ENCODE data around the gene SANBR.
"Not testable (repeated sequence)": the region's sequence is repeated elsewhere in the genome, so short reads cannot be mapped to it uniquely, and the experiment has no call there.

SANBR gene

DNA sequence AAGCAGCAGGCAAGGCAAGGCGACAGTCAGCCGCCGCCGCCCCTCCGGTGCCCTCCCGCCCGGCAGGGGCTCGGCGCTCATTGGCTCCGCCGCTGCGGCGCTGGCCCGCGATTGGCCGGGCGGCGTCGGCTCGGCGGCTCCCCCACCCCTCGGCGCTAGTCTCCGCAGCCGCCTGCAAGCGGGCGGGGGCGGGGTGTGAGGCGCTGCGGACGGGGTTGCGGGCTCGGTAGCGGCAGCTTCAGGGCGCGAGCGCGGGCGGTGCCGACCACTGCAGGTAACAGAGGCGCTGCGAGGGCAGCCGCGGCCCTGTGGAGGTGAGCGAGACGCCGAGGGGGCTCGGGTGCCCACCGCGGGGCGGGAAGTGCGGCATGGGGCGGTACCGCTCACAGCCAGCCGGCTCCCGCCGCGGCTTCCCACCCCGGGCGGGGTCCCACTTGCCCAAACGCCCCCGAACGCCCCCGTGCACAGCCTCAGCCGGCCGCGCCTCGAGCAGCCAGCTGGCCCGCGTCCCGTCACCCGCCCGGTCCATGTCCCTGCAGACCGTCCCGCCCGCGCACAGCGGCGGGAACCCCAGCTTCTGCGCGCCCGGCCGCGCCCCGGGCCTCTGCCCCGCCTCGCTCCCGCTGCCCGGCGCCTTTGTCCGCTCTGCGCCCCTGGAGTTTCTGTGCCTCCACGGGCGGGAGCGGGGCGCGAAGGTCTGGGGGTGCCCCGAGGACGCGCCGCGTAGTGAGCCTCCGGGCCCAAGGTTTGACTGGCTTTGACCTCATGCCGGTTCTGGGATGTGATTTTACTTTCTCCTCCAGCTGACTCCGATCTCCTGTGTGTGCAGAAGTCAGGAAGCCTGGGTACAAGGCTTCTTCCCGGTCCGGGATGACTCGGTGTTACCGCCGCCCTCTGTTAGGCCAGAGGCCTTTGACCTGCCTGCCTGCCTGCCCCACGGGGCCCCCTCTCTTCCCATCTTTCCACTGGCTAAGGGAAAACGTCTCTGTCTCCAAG is at the start of gene SANBR:
Gene SANBR (plus strand): TSS at position 158 of the 996 bp plus-strand sequence. CDS start 4,480 bp downstream, outside the sequence.
- peak; percentile 89 for DNase-seq

- DNase-seq, result no peak
Measured at GRCh38 chr2:61015976-61016375, 49.7 kb upstream of the SANBR start.

DNA sequence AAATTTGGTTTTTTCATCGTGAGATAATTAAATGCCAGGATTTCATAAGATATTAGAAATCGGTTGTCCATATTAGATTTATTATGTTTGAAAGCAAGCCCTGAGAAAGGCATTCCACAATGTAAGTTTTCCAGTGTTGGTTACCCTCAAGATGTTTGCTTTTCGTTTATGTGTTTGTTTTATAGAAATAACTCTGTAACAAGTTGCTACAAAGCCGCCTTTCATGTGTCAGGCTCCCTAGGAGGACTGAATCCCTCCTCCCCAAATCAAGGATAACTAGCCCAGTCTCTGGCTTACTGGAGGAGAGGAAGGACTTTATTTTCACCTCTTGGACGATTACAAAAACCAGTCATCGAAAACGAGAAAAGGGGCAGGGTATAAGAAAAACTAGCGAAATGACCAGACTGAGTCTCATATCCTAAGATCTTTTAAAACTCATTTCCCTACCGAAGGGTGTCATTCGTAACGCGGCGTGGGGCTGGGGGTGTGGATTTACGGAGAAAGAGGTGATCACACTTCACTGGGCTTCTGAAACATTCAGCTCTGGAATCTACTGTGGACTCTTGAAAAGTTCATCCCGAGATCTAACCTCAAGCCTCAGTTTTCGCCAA is 49.2 kb upstream of the SANBR start:
- no peak for DNase-seq

- DNase-seq, result peak; percentile 95
Measured at GRCh38 chr2:61017003-61017555, 48.6 kb upstream of the SANBR start.

DNA sequence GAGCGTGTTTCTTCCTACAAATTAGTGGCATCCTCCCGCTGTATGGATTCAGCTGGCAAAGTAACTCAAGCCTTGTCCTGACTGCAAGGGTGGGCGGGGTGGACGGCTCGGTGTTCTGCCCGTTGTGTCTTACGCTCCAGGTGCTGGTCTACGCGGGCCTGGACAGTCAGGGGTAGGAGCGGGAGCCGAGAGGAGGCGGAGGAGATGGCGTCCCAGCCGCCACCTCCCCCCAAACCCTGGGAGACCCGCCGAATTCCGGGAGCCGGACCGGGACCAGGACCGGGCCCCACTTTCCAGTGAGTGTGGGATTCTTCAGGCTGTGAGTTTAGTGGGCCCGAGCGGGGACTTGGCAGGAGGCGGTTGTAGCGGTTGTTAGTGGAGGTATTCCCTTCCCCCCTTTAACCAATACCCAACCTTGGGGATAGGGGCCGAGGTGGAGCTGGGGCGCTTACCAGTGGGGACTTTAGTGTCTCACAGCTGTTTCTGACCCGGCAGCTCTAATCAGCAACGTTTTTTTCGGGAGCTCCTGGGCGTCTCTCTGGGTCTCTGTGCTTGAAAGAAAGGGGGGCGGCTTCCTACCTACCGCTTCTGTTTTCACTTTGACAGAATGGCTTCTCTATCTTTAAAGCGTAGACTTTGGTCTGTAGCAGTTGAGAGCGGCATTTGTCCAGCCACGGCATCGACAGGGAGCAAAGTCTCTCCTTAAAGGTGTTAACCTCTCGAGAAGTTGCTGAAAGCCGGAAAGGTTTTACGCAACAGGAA is 47.9 kb upstream of the SANBR start, which contains the start of the genes PEX13 and PUS10:
Gene PEX13 (plus strand): TSS at position 165 of the 762 bp plus-strand sequence. CDS start 40 bp downstream, at position 205.
Gene PUS10 (minus strand): TSS at position 700 of the 762 bp plus-strand sequence. CDS start 6,365 bp downstream, outside the sequence.
- no peak for DNase-seq

GRCh38 chr2:61018318-61018755 is 47.3 kb upstream of the SANBR start:
- DNase-seq, result no peak

DNA sequence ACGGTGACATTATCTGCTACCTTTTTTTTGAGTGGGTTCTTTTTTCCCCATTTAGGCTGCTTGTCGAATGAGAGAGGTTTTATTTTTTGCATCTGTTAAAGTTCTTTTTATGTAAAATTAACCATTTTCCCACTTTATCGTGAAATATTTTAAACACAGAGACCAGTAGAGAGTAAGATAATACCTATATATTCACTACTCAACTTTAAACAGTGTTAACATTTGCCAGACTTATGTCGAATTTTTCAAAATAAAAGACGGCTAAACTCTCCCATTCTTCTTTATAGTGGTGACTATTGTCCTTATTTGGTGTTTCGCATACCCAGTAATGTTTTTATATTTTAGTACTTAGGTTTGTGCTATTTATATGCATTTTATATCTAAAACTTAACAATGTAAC is 46.9 kb upstream of the SANBR start:
- DNase-seq, result no peak

DNA sequence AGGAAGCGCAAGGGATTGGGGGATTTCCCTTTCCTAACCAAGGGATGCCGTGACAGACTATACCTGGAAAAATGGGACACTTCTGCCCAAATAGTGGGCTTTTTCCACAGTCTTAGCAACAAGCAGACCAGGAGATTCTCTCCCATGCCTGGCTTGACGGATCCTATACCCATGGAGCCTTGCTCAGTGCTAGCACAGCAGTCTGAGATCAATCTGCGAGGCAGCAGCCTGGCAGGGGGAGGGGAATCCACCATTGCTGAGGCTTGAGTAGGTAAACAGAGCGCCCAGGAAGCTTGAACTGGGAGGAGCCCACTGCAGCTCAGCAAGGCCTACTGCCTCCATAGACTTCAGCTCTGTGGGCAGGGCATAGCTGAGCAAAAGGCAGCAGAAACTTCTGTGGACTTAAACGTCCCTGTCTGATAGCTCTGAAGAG is 44.4 kb upstream of the SANBR start:
- no peak for DNase-seq

- no peak for DNase-seq
Measured at GRCh38 chr2:61023670-61024069, 42.0 kb upstream of the SANBR start.

DNA sequence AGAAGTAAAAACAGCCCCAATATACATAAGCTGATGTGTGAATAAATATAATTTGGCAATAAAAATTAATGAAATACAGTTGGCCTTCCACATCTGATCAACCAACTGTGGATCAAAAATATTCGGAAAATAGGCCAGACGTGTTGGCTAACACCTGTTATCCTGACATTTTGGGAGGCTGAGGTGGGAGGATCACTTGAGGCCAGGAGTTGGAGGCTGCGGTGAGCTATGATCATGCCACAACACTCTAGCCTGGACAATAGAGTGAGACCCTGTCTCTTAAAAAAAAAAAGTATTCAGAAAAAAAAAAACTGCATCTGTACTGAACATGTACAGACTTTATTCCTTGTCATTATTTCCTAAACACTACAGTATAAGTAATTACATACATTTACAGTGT is 36.1 kb upstream of the SANBR start:
- DNase-seq, result no peak

- not testable (repeated sequence) for DNase-seq
Measured at GRCh38 chr2:61034592-61034991, 31.1 kb upstream of the SANBR start.

- DNase-seq, result not testable (repeated sequence)
Measured at GRCh38 chr2:61036643-61037042, 29.0 kb upstream of the SANBR start.

DNA sequence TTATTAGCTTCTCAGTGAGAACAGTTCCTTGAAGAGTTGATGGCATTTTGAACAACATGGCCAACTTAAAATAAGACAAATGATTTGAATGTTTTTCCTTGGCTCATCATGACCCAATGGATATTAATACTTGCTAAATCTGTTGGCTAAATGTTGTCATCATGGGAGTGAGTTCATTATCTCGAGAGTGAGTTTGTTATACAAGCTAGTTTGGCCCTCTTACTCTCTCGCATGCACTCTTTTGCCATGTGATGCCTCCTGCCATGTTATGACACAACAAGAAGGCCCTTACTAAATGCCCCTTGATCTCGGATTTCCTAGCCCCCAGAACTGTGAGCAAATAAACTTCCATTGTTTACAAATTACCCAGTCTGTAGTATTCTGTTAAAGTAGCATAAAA is 22.9 kb upstream of the SANBR start:
- no peak for DNase-seq

DNA sequence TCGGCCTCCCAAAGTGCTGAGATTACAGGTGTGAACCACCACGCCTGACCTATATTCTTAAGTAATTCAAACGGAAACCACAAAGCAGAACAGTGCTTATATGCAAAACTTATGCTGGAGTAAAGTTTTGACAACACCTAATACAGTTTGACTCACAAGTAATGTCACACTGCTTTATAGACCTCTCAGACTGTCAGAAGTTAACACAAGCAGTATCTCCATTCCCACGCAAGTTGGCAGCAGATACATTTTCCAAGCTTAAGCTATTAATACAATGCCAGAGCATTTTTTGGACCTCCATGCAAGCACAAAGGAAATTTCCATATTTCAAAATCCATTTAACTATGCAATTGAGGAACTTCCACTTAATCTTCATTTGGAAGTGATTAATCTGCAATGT is 21.0 kb upstream of the SANBR start:
- DNase-seq, result no peak

GRCh38 chr2:61045226-61045625 is 20.4 kb upstream of the SANBR start:
- DNase-seq, result no peak

DNA sequence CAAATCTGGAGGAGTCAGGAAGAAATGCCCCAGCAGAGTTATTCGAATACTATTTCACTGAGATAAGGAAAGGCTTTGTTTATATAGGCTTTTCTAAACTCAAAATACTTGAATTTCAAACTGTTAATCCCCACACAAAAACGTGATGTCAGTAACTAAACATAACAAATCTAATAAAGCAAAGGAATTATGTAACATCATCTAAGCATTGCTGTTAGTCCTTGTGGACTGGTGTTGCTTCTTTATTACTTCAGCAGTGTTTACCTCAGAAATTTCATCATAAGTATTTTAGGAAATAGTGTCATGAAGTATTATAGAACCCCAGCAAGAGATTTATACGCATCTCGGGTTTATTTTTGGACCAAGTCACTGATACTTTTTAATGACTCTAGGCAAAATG is 19.7 kb upstream of the SANBR start:
- no peak for DNase-seq

DNA sequence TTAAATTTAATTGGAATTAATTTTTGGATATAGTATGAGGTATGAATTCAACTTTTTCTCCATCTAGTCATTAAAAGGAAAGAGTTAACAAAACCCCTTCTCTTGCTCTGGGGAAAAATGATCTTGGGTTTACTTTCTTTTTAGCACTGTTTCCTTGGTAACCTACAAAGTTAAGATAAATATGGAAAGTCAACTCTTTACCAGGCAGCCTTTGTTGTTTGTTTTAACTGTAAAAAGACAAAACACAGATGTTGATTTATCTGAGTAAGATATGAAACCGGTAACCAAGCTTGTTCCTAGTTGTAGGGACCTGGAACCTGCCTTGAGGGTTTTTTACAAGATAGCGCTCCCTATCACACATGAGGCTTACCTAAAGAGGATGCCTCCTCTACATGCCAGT is 10.1 kb upstream of the SANBR start:
- no peak for DNase-seq

DNA sequence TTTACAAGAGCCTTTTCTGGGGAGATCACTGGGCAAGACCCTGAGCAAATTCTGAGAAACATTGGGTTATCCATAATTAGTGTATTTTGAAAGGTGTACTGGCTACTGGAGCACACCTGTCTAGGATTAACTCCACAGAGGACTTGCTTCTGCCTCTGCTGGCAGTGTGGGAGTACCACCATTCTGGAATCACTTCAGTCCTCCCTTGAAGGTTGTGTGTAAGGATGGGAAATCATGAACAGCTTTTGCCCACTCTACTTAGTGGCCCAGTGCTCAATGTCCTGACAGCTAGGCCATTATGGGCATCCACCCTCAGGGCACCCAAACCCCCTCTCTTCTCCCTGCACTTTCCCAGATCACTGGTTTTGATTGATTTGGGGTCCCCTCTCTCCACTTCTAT is 8.1 kb upstream of the SANBR start:
- no peak for DNase-seq

GRCh38 chr2:61059382-61059781 is 6.3 kb upstream of the SANBR start:
- DNase-seq, result no peak

DNA sequence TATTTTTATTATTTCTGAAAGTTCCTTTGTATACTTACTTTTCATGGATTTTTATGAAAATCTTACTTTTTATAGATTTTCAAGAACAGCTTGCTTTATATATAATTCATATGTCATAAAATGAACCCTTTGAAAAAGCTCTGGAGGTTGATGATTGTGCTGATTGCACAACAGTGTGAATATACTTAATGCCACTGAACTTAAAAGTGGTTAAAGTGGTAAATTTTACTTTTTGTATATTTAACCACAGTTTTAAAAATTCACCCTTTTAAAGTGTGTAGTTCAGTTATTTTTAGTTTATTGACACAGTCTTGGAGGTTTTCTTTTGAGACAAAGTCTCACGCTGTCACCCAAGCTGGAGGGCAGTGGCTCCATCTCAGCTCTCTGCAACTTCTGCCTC is 8.4 kb downstream of the SANBR start:
- no peak for DNase-seq

DNA sequence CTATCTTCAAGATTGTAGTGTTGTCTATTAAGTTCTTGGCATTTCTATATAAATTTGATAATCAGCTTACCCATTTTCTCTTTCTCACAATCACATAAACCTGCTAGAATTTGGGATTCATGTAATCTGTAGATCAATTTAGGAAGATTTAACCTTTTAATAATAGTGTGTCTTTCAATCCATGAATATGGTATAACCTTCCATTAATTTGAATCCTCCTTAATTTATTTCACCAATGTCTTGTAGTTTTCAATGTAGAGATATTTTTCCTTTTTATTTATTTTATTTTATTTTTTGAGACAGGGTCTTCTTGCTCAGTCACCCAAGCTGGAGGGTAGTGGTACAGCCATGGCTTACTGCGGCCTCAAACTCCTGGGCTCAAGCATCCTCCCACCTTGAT is 20.2 kb downstream of the SANBR start:
- no peak for DNase-seq

DNA sequence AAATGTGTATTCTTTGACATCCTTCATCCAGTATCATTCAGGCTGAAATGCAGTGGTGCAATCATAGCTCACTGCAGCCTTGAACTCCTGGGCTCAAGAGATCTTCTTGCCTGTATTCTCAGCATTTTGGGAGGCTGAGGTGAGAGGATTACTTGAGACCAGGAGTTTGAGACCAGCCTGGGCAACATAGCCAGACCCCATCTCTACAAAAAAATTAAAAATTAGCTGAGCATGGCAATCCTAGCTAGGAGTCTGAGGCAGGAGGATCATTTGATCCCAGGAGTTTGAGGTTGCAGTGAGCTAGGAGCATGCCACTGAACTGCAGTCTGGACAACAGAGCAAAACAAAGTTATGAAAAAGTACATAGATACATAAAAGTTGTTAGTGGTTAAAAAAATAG is 24.1 kb downstream of the SANBR start:
- DNase-seq, result no peak
